ENCODE data around the gene LGALS14. TPM values are rescaled to one million over a fixed set of nuclear protein-coding genes. Genes with fewer than 3 reads are reported as not detected.
"Not testable (repeated sequence)": the region's sequence is repeated elsewhere in the genome, so short reads cannot be mapped to it uniquely, and the experiment has no call there.

Gene LGALS14
- not detected in 2 replicates for total RNA-seq

DNA sequence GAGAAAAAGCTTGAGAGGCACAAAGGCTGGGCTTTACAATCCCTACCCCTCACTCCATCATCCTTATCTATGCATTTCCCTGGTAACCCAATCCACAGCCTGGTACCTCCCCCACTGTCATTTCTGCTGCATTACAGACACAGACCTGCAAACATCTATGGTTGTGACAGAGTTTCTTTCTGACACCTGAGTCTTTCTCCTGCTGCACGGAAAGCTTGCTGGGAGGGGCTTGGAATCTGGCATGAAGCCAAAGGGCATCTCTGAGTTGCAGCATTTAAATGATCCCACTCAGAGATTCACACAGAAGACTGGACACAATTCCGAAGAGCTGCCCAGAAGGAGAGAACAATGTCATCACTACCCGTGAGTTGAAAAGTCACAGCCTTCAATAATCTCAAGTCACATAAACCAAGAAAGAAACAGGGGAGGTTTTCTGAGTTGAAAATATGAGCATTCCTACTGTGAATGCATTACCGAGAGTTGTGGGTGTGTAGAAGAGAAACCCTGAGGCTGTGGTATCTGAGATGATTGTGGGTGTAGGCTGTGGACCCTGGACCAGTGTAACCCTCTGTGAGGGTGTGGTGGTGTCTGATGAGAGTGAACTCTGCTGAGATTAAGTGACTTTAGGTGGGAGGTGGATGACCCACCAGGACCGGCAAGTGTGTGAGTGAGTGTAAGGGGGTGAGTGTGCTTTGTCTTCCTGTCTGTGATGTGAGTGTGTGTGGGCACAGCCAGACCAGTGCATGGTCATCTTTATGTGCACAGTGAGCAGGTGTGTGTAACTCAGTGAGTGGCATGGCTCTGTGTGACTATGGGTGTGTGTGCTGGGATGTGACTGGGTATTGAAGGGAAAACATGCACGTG is at the start of gene LGALS14:
TSS of gene LGALS14 (plus strand) at position 301 of the 864 bp plus-strand sequence. CDS start at position 349, 48 bp downstream.
- intact Hi-C loops (cut with micrococcal nuclease) = no loop called here

GRCh38 chr19:39655613-39656012 is 48.7 kb upstream of the LGALS14 start, which contains the start of gene LGALS16:
Gene LGALS16 (plus strand): TSS chr19:39655913. CDS start chr19:39655962, 49 bp downstream.
- intact Hi-C loops (cut with micrococcal nuclease) = no loop called here

- intact Hi-C loops (cut with micrococcal nuclease) = no loop called here
Measured at GRCh38 chr19:39659791-39660190, 44.5 kb upstream of the LGALS14 start.

GRCh38 chr19:39660661-39661060 is 43.6 kb upstream of the LGALS14 start:
- intact Hi-C loops (cut with micrococcal nuclease) = no loop called here

GRCh38 chr19:39661565-39661964 is 42.7 kb upstream of the LGALS14 start:
- intact Hi-C loops (cut with micrococcal nuclease) = no loop called here

- intact Hi-C loops (cut with micrococcal nuclease) = not testable (repeated sequence)
Measured at GRCh38 chr19:39669860-39670259, 34.4 kb upstream of the LGALS14 start.

GRCh38 chr19:39670998-39671397 is 33.3 kb upstream of the LGALS14 start:
- intact Hi-C loops (cut with micrococcal nuclease) = no loop called here

DNA sequence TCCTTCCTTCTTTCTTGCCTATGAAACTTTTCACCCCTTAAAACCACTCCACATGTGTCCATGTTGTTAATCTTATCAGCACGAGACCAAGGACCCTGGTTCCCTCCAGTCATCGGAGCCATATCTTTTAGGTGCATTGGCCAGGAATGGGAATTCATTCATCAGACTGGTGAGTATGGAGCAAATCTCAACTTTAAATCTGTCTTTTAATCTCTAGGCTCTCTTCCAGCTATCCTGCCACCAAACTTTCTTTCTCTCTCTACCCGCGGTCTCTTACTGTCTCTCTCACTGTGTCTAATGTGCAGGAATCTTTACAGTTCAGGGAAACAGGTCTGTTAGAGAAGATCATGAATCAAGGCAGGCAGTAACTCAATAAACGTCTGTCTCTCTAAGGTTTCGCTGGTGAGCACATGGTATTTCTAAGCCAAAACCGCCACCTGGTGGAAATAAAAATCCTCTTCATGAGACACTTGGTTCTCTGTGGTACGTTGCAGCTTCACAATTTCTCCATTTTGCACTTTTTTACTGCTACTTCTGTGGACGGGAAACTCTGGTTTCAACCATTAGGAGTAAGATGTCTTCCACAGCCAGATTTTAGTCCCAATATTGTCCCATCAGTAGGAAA is 32.4 kb upstream of the LGALS14 start:
- intact Hi-C loops (cut with micrococcal nuclease) = loop anchor here (1.0 to 2.0 kb wide), 2 partner anchors 121 to 231 kb away; no protein-coding TSS in a partner anchor

- intact Hi-C loops (cut with micrococcal nuclease) = loop anchor here (1.0 to 2.0 kb wide), 2 partner anchors 121 to 232 kb away; no protein-coding TSS in a partner anchor
Measured at GRCh38 chr19:39672473-39672872, 31.8 kb upstream of the LGALS14 start.

GRCh38 chr19:39673862-39674261 is 30.4 kb upstream of the LGALS14 start:
- intact Hi-C loops (cut with micrococcal nuclease) = loop anchor here (2.0 kb wide), 1 partner anchor 233 kb away; no protein-coding TSS in a partner anchor

GRCh38 chr19:39676004-39676403 is 28.3 kb upstream of the LGALS14 start:
- intact Hi-C loops (cut with micrococcal nuclease) = loop anchor here (5.0 kb wide), 1 partner anchor 91 kb away; no protein-coding TSS in a partner anchor

DNA sequence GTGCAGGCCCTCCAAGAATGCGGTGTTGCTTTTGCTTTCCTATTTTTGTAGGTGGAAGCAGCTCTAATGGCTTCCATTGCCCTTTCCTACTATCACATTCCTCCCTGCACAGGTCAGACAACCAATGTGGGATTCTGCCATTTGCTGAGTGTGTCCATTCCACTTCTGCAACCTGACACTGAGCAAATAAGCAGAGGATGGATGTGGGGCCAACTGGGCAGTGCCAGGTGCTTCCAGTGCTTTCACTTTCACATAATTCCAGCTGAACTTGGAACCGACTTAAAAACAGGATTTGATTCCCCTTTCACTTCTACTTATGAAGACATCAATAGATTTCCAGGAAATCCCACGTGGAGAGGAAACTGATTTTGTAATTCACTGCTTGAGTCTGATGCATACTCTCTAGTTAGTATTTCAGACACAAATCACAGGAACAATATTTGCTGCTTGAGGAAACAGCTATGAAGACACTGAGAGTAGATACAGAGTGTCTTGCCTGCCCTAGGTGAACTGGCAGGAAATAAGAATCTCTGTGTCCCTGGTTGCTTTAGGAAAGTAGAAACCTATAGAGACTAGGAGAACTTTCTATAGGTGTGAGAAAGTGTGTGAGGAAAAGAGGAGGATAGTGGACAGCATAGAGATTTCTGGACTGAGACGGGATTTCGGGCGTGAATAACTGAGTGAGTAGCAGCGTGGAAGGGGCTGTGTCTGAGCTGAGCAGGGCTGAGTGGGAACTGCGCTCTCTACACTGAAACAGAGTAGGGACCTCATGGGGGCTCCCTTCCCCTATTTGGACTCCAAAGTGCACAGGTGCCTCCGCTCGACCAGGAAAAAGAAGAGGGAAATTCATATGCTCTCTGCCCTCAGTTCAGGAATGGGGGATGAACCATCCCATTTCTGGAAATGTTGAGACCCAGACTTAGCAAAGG is 26.1 kb upstream of the LGALS14 start:
- intact Hi-C loops (cut with micrococcal nuclease) = loop anchor here (2.0 to 5.0 kb wide), 2 partner anchors 89 to 167 kb away; no protein-coding TSS in a partner anchor

DNA sequence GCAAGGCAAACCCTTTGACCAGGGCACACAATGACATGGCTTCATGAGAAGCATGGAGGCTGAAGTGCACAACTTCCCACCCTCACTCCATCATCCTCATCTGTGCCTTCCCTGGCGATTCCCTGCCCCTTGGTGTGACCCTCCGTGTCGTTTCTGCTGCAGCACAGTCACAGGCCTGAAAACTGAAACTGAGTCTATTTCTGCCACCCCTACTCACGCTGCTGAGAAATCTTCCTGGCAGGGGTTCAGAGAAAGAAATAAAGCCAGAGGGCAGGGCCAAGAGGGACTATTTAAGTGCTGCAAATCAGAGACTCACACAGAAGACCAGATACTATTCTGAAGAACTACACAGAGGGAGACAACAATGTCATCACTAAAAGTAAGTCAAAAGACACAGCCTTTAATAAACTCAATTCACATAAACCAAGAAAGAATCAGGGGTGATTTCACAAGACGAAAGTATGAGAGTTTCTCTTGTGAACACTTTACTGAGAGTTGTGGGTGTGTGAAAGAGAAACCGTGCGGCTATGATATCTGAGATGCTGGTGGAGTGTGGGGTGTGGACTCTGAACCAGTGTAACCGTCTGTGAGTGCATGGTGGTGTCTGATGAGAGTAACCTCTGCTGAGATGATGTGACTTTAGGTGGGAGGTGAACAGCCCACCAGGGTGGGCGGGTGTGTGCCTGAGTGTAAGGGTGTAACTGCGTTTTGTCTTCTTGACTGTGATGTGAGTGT is 25.1 kb upstream of the LGALS14 start:
- intact Hi-C loops (cut with micrococcal nuclease) = loop anchor here (2.0 to 5.0 kb wide), 2 partner anchors 88 to 166 kb away; no protein-coding TSS in a partner anchor

DNA sequence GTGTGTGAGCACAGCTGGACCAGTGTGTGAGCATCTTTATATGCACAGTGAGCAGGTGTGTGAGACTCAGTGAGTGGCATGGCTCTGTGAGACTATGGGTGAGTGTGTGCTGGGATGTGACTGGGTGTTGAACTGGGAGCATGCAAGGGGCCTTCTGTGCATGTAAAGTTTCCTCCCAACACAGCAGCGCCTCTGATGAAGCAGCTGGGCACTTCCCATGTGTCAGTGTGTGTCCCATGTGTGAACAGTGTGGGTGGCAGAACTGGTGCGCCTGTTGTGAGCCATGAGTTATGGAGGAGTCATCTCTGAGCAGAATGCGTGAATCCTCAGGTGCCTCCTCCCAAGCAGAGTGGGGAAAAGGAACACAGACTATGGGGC is 24.5 kb upstream of the LGALS14 start:
- intact Hi-C loops (cut with micrococcal nuclease) = loop anchor here (2.0 to 5.0 kb wide), 2 partner anchors 88 to 165 kb away; no protein-coding TSS in a partner anchor

- intact Hi-C loops (cut with micrococcal nuclease) = no loop called here
Measured at GRCh38 chr19:39680593-39680992, 23.7 kb upstream of the LGALS14 start.

DNA sequence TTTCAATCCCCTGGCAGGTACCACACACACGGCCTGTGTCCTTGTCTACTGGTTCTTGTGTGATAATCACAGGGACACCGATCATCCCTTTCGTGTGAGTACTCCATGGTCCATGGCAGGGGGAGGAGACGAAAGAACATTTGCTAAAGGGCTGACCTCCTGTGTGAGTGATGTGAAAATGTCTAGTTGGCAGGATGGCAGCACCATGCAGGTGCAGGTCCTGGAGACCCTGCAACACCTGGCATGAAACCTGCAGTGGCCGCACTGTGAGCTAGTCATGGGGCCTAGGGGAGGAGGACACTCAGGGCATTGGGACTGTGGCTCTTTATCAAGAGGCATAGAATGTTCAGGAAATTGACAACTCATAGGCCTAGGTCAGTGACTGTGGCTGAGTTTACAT is 22.9 kb upstream of the LGALS14 start:
- intact Hi-C loops (cut with micrococcal nuclease) = no loop called here

- intact Hi-C loops (cut with micrococcal nuclease) = no loop called here
Measured at GRCh38 chr19:39684267-39684666, 20.0 kb upstream of the LGALS14 start.

GRCh38 chr19:39686739-39687138 is 17.5 kb upstream of the LGALS14 start:
- intact Hi-C loops (cut with micrococcal nuclease) = no loop called here

DNA sequence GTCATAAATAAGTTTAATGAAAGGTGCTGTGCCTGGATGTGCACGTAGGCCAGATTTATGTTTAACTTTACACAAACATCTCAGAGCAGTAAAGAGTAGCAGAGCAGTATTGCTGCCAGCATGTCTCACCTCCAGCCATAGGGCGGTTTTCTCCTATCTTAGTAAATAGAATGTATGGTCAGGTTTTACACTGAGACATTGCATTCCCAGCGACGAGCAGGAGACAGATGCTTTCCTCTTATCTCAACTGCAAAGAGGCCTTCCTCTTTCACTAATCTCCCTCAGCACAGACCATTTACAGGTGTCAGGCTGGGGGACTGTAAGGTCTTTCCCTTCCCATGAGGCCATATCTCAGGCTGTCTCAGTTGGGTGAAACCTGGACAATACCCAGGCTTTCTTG is 15.6 kb upstream of the LGALS14 start:
- intact Hi-C loops (cut with micrococcal nuclease) = not testable (repeated sequence)

- intact Hi-C loops (cut with micrococcal nuclease) = no loop called here
Measured at GRCh38 chr19:39692166-39692565, 12.1 kb upstream of the LGALS14 start.

All from T-helper 2 cell treated with Interferon-gamma antibody and Interleukin-4, amounts not matched to agents 100 ng/mL and 5 ng/mL, for 36 hours (primary cell).